GM12865 (cell line): Measurements from ENCODE around the gene TRAFD1.
"Not testable (repeated sequence)": the region's sequence is repeated elsewhere in the genome, so short reads cannot be mapped to it uniquely, and the experiment has no call there.

Source experiments
- DNase-seq: peaks from one replicate; pipeline ENCODE4 v3.0.0; 2010; ENCODE audit warnings: low read depth
- H3K4me3 ChIP-seq: 2 replicates; pipeline ENCODE4 v1.5.1; 2011; ENCODE audit warnings: mild to moderate bottlenecking, low read depth, low read length, control low read depth
- TF ChIP-seq, protein P1 (sequence below): IDR thresholded peaks from 2 replicates; pipeline ENCODE4 v1.5.1; 2011; ENCODE audit warnings: low read length, control low read depth, low read depth, inconsistent platforms; ENCODE audit not compliant: insufficient read depth; ENCODE audit errors: missing control alignments

The TRAFD1 gene

DNA sequence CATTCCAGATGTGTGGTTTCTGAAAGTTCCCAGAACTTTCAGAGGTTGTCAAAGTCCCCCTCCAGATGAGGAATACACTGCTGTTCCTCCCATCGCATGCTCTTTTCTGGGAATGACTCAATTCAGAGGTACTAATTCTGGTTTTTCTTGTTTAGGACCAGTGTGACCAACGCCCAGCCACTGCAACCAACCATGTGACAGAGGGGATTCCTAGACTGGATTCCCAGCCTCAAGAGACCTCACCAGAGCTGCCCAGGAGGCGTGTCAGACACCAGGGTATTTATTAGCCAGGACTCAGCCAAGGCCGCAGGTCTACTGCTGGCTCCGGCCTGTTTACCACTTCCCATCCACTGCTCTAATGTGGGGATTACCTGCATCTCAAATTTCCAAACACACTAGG lies 24.2 kb downstream of the TRAFD1 start:
- DNase-seq = peak; percentile 54
- H3K4me3 ChIP-seq = no peak overlapping the region
- TF ChIP-seq, protein P1, sequence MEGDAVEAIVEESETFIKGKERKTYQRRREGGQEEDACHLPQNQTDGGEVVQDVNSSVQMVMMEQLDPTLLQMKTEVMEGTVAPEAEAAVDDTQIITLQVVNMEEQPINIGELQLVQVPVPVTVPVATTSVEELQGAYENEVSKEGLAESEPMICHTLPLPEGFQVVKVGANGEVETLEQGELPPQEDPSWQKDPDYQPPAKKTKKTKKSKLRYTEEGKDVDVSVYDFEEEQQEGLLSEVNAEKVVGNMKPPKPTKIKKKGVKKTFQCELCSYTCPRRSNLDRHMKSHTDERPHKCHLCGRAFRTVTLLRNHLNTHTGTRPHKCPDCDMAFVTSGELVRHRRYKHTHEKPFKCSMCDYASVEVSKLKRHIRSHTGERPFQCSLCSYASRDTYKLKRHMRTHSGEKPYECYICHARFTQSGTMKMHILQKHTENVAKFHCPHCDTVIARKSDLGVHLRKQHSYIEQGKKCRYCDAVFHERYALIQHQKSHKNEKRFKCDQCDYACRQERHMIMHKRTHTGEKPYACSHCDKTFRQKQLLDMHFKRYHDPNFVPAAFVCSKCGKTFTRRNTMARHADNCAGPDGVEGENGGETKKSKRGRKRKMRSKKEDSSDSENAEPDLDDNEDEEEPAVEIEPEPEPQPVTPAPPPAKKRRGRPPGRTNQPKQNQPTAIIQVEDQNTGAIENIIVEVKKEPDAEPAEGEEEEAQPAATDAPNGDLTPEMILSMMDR = no peak

DNA sequence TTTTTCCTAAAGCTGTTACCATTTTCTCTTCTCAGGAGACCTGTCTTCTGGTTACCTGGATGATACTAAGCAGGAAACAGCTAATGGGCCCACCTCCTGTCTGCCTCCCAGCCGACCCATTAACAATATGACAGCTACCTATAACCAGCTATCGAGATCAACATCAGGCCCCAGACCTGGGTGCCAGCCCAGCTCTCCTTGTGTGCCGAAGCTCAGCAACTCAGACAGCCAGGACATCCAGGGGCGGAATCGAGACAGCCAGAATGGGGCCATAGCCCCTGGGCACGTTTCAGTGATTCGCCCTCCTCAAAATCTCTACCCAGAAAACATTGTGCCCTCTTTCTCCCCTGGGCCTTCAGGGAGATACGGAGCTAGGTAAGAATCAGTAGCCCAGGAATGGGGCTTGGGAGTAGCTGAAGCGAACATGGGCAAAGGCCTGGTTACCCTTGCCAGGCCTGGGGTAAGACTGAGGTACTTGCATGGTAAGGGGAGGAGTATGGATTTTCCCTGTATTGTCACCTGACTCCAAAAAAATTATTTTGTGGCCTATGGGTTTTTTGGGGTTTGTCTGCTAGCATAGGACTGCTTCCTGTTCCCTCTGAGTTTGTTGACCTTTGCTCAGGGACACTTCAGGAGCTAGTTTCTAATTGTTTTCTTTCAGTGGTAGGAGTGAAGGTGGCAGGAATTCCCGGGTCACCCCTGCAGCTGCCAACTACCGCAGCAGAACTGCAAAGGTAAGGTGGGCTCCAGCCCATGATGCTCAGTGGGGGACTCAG lies 26.6 kb downstream of the TRAFD1 start:
- TF ChIP-seq, protein P1 = no peak
- no peak overlapping the region for H3K4me3 ChIP-seq
- no peak for DNase-seq

DNA sequence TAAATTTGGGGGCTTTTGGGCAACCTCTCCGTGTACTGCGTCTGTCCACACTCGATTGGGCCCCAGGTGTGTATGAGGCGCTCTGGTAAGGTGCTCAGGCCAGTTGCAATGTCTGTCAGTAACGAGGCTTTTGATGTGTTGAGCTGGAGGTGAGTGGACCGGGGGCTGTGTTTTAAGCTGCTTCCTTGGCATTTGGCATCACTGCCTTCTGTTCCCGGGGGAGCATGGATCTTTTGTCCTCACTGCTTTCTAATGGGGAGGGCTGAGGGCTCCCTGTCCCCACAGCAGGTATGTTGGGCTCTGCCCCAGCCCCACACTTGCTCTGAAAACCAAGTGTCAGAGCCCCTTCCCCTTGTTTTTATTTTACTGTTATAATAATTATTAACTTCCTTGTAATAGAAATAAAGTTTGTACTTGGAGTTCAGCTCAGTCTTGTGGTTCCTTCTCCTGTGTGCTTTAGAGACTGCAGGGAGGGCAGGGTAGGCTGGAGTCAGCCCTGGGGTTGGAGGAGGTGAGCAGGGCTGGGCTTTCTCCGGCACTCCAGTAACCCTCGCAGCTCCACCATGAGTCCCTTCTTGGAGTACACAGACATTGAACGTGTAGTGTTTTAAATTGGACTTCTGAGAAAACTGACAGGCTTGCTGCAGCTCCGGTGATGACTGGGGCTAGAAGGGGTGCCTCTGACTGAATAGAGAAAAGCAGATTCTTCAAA lies 28.0 kb downstream of the TRAFD1 start:
- DNase-seq = no peak
- TF ChIP-seq, protein P1 = no peak
- no peak overlapping the region for H3K4me3 ChIP-seq

DNA sequence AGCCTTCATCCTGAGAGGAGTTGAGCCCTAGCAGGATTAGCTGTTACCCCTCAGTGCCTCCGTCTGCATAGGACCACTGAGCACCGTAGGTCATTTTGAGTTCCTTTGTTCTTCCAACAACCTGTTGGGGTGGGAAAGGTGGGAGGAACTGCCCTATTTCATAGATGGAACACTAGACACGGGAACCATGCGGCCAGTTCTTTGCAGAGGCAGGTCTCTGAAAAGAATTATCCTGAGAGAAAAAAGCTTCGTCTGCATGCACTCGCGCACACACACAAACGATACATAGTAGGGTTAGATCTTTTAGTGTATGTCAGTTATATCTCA lies 28.5 kb downstream of the TRAFD1 start:
- TF ChIP-seq, protein P1 = no peak
- DNase-seq = no peak

DNA sequence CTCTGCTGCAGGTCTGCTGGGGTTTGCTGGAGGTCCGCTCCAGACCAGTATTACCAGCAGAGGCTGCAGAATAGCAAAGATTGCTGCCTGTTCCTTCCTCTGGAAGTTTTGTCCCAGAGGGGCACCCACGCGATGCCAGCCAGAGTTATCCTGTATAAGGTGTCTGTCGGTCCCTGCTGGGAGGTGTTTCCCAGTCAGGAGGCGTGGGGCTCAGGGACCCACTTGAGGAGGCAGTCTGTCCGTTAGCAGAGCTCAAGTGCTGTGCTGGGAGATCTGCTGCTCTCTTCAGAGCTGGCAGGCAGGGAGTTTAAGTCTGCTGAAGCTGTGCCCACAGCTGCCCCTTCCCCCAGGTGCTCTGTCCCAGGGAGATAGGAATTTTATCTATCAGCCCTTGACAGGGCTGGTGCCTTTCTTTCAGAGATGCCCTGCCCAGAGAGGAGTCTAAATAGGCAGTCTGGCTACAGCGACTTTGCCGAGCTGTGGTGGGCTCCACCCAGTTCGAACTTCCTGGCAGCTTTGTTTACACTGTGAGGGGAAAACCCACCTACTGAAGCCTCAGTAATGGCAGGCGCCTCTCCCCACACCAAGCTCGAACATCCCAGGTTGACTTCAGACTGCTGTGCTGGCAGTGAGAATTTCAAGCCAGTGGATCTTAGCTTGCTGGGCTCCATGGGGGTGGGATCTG lies 33.2 kb downstream of the TRAFD1 start:
- not testable (repeated sequence) for H3K4me3 ChIP-seq
- DNase-seq = peak; percentile 38

More for the DNA sequence above, 28.5 kb downstream of the TRAFD1 start:
- H3K4me3 ChIP-seq = no peak overlapping the region

DNA sequence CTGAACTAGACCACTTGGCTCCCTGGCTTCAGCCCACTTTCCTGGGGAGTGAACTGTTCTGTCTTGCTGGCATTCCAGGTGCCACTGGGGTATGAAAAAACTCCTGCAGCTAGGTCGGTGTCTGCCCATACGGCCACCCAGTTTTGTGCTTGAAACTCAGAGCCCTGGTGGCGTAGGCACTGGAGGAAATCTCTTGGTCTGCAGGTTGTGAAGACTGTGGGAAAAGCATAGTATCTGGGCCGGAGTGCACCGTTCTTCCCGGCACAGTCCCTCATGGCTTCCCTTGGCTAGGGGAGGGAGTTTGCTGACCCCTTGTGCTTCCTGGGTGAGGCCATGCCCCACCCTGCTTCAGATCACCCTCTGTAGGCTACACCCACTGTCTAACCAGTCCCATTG lies 33.8 kb downstream of the TRAFD1 start:
- TF ChIP-seq, protein P1 = no peak
- DNase-seq = no peak

DNA sequence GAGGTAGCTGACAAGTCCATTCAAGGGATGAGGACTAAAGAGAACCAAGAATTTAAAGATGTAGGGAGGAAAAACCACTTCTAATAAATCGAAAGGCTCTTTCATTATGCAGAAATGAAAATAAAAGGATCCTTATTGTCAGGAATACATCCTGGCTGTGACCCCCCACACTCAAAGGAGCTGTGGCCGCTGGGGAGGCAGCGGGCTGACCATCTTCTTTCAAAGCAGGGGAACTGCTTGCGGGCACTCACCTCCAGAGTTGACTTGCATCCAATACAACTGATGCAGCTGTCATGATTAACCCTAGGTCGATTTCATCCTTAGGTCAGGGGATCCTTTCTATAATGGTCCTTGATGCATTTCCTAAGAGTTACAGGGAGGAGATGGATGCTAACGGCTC lies 35.3 kb downstream of the TRAFD1 start:
- TF ChIP-seq, protein P1 = no peak
- no peak overlapping the region for H3K4me3 ChIP-seq
- no peak for DNase-seq

More for the DNA sequence above, 33.8 kb downstream of the TRAFD1 start:
- no peak overlapping the region for H3K4me3 ChIP-seq
